ENCODE measurements around the gene SEBOX. TPM values are rescaled to one million over a fixed set of nuclear protein-coding genes. Genes with fewer than 3 reads are reported as not detected.

SEBOX gene
- total and polyA plus RNA-seq, 2 experiments from 2014 or later, result not detected

GRCh38 chr17:28406473-28406814 is 41.4 kb upstream of the SEBOX start:
- H3K79me2 ChIP-seq (replicated peaks; ENCODE audit: insufficient read depth), result no peaks in the 10 kb centered on the region
- H3K4me3 Mint-ChIP-seq, result peak overlapping the region; percentile 74
- no peaks in the 10 kb centered on the region for H4K20me1 ChIP-seq (replicated peaks; ENCODE audit: insufficient read depth)
- peaks cover 74% of the 10 kb centered on the region for H3K4me1 ChIP-seq (ENCODE audit: insufficient read depth)
- H3K27me3 Mint-ChIP-seq (ENCODE audit: insufficient read depth, low read depth, poor library complexity), result peaks cover 27% of the 10 kb centered on the region
- peaks cover 16% of the 10 kb centered on the region for H3K27me3 ChIP-seq (ENCODE audit: insufficient read depth)
- H3K4me3 ChIP-seq, result peak overlapping the region; percentile 88
- H3K27ac ChIP-seq (ENCODE audit: low read depth), result no peak overlapping the region
- peaks cover 70% of the 10 kb centered on the region for H3K4me1 Mint-ChIP-seq
- no peaks in the 10 kb centered on the region for H3K36me3 ChIP-seq (ENCODE audit: insufficient read depth)
- no peak overlapping the region for H3K27ac Mint-ChIP-seq
- H3F3A ChIP-seq (replicated peaks; ENCODE audit: low read depth), result peaks cover 17% of the 10 kb centered on the region
- ATAC-seq (peak; percentile 18), DNase-seq (ENCODE audit: low spot score) (peak; percentile 51)
- H2AFZ ChIP-seq, result no peak overlapping the region
- H3K36me3 Mint-ChIP-seq (ENCODE audit: low read depth), result peaks cover 12% of the 10 kb centered on the region; the same call in 2 of the 3 replicates
- H3K9me2 ChIP-seq (ENCODE audit: insufficient read depth), result no peaks in the 10 kb centered on the region
- peak overlapping the region; percentile 92 for H3K4me2 ChIP-seq
- no peak for TF ChIP-seq ZNF114 (CRISPR knock-in tag; IDR thresholded peaks at IDR 0.05)
- TF ChIP-seq NANOG (IDR thresholded peaks at IDR 0.05; ENCODE audit: borderline replicate concordance), result no peak
- TF ChIP-seq ETS1 (IDR thresholded peaks at IDR 0.05), result no peak
- no peak for TF ChIP-seq EZH2 (IDR thresholded peaks at IDR 0.05; ENCODE audit: low read depth, unreplicated experiment)
- no peak for TF ChIP-seq CTCF (conservative IDR thresholded peaks at IDR 0.05; ENCODE audit: low read depth in 2 of 2)
- no peak for TF ChIP-seq CREB1 (CRISPR knock-in tag; IDR thresholded peaks at IDR 0.05; ENCODE audit: low read depth)
- no peak for TF ChIP-seq JUNB (IDR thresholded peaks at IDR 0.05; ENCODE audit: unreplicated experiment)
- TF ChIP-seq POLR2AphosphoS5 (IDR thresholded peaks at IDR 0.05; ENCODE audit: low read depth), result no peak
- no peak for TF ChIP-seq REST (IDR thresholded peaks at IDR 0.05; ENCODE audit: unreplicated experiment)
- no peak for TF ChIP-seq ZNF331 (CRISPR knock-in tag; IDR thresholded peaks at IDR 0.05; ENCODE audit: low read depth)
- TF ChIP-seq EZH2phosphoT487 (IDR thresholded peaks at IDR 0.05; ENCODE audit: unreplicated experiment), result no peak
- no peak for TF ChIP-seq ZNF462 (CRISPR knock-in tag; IDR thresholded peaks at IDR 0.05)
- no peaks in the 10 kb centered on the region; the same call in 2 of the 3 replicates for H3K9me3 Mint-ChIP-seq
